PC-3 (cell line): ENCODE measurements around the gene DHRS3.

Experiments used
- CTCF ChIP-seq: fragments of 300-600 bp; sonication (generic); conservative IDR thresholded peaks from 2 replicates; pipeline ENCODE4 v1.5.1; 2017; ENCODE audit warnings: antibody characterized with exemption, low read depth, mild to moderate bottlenecking, low read length
- EZH2 ChIP-seq: fragments of 300-600 bp; sonication (generic); IDR thresholded peaks from one replicate; pipeline ENCODE4 v1.6.1; 2017; ENCODE audit warnings: antibody characterized with exemption, mild to moderate bottlenecking, low read length; ENCODE audit not compliant: unreplicated experiment
- EZH2phosphoT487 ChIP-seq: fragments of 300-600 bp; sonication (generic); IDR thresholded peaks from 2 replicates; pipeline ENCODE4 v1.6.1; 2018; ENCODE audit warnings: mild to moderate bottlenecking, antibody characterized with exemption, low read length, borderline replicate concordance

GRCh38 chr1:12603224-12603623, 14.8 kb downstream of the DHRS3 start:
- TF ChIP-seq EZH2, result no peak
- TF ChIP-seq CTCF, result no peak
- no peak for TF ChIP-seq EZH2phosphoT487
